Activated T-cell treated with anti-CD3 and anti-CD28 coated beads for 4 hours (primary cell): ENCODE data around the gene ST3GAL4.
"Not testable (repeated sequence)": the region's sequence is repeated elsewhere in the genome, so short reads cannot be mapped to it uniquely, and the experiment has no call there.

ENCODE experiments used
- DNase-seq: peaks from one replicate; pipeline ENCODE4 v3.0.0-alpha.2; 2020

The ST3GAL4 gene

GRCh38 chr11:126331286-126331685 lies 24.2 kb upstream of the ST3GAL4 start:
- no peak for DNase-seq

- DNase-seq: no peak
Observed at GRCh38 chr11:126332221-126332711, 23.2 kb upstream of the ST3GAL4 start.

GRCh38 chr11:126333142-126333541 lies 22.3 kb upstream of the ST3GAL4 start:
- DNase-seq: no peak

- no peak for DNase-seq
Observed at GRCh38 chr11:126334659-126335462, 20.6 kb upstream of the ST3GAL4 start.

- no peak for DNase-seq
Observed at GRCh38 chr11:126335463-126335760, 20.1 kb upstream of the ST3GAL4 start.

- DNase-seq: no peak
Observed at GRCh38 chr11:126336138-126336541, 19.3 kb upstream of the ST3GAL4 start.

GRCh38 chr11:126336671-126337101 lies 18.8 kb upstream of the ST3GAL4 start:
- no peak for DNase-seq

- DNase-seq: no peak
Observed at GRCh38 chr11:126337126-126337473, 18.4 kb upstream of the ST3GAL4 start.

- no peak for DNase-seq
Observed at GRCh38 chr11:126337474-126338241, 17.8 kb upstream of the ST3GAL4 start.

GRCh38 chr11:126338346-126339055 lies 17.0 kb upstream of the ST3GAL4 start:
- DNase-seq: no peak

- DNase-seq: no peak
Observed at GRCh38 chr11:126339073-126339862, 16.2 kb upstream of the ST3GAL4 start.

- DNase-seq: no peak
Observed at GRCh38 chr11:126339863-126340434, 15.5 kb upstream of the ST3GAL4 start.

- no peak for DNase-seq
Observed at GRCh38 chr11:126340960-126341606, 14.4 kb upstream of the ST3GAL4 start.

- DNase-seq: no peak
Observed at GRCh38 chr11:126341760-126342161, 13.7 kb upstream of the ST3GAL4 start.

GRCh38 chr11:126343051-126343450 lies 12.4 kb upstream of the ST3GAL4 start:
- DNase-seq: no peak

GRCh38 chr11:126344141-126345080 lies 11.1 kb upstream of the ST3GAL4 start:
- DNase-seq: no peak

- DNase-seq: no peak
Observed at GRCh38 chr11:126345283-126345682, 10.2 kb upstream of the ST3GAL4 start.

- DNase-seq: no peak
Observed at GRCh38 chr11:126345759-126346585, 9.5 kb upstream of the ST3GAL4 start.

GRCh38 chr11:126346586-126346940 lies 8.9 kb upstream of the ST3GAL4 start:
- no peak for DNase-seq

- not testable (repeated sequence) for DNase-seq
Observed at GRCh38 chr11:126346946-126347345, 8.5 kb upstream of the ST3GAL4 start.
